ENCODE results near the gene BASP1. TPM values are rescaled to one million over a fixed set of nuclear protein-coding genes. Genes with fewer than 3 reads are reported as not detected.
"Not testable (repeated sequence)": the region's sequence is repeated elsewhere in the genome, so short reads cannot be mapped to it uniquely, and the experiment has no call there.

The BASP1 gene
- total RNA-seq, 1 donor from 2014 or later: 69.1 TPM

- Histone ChIP-seq H3K27ac (peak overlapping the region; percentile 38 to 44), H3K36me3 (no peaks in the 10 kb centered on the region), H3K27me3 (no peaks in the 10 kb centered on the region), H3K4me3 (no peak overlapping the region), H3K4me1 (peaks cover 5 to 37% of the 10 kb centered on the region in 2 donors), H3K9me3 (no peaks in the 10 kb centered on the region)
- peak in 1 of 2 donors; percentile 79 for DNase-seq (ENCODE audit: low spot score in 2 of 2)
- no peak for TF ChIP-seq CTCF (IDR thresholded peaks at IDR 0.05)
- intact Hi-C loops (cut with DNase I): loop anchor here (2.0 to 5.0 kb wide), 2 partner anchors 55 to 84 kb away; no protein-coding TSS in a partner anchor
Measured at GRCh38 chr5:17302604-17303003, 85.2 kb downstream of the BASP1 start.

GRCh38 chr5:17304282-17304681, 86.9 kb downstream of the BASP1 start:
- Histone ChIP-seq H3K4me1 (peaks cover 5 to 37% of the 10 kb centered on the region in 2 donors), H3K27ac (no peak overlapping the region), H3K36me3 (no peaks in the 10 kb centered on the region), H3K27me3 (no peaks in the 10 kb centered on the region), H3K4me3 (no peak overlapping the region), H3K9me3 (no peaks in the 10 kb centered on the region)
- no peak for DNase-seq (ENCODE audit: low spot score in 2 of 2)
- TF ChIP-seq CTCF (IDR thresholded peaks at IDR 0.05): no peak
- intact Hi-C loops (cut with DNase I): loop anchor here (5.0 kb wide), 1 partner anchor 57 kb away; no protein-coding TSS in a partner anchor

GRCh38 chr5:17305017-17305416, 87.6 kb downstream of the BASP1 start:
- Histone ChIP-seq H3K27ac (peak overlapping the region; percentile 46 to 76), H3K4me1 (peaks cover 5 to 37% of the 10 kb centered on the region in 2 donors), H3K4me3 (no peak overlapping the region), H3K27me3 (no peaks in the 10 kb centered on the region), H3K36me3 (no peaks in the 10 kb centered on the region), H3K9me3 (no peaks in the 10 kb centered on the region)
- no peak for TF ChIP-seq CTCF (IDR thresholded peaks at IDR 0.05)
- intact Hi-C loops (cut with DNase I): no loop called here
- no peak for DNase-seq (ENCODE audit: low spot score in 2 of 2)

GRCh38 chr5:17305964-17306725, 88.7 kb downstream of the BASP1 start:
- TF ChIP-seq CTCF (IDR thresholded peaks at IDR 0.05): no peak
- Histone ChIP-seq H3K27ac (peak overlapping the region; percentile 42 to 76), H3K4me3 (peak overlapping the region in 1 of 2 donors; percentile 14), H3K27me3 (no peaks in the 10 kb centered on the region), H3K4me1 (peaks cover 5 to 37% of the 10 kb centered on the region in 2 donors), H3K36me3 (no peaks in the 10 kb centered on the region), H3K9me3 (no peaks in the 10 kb centered on the region)
- intact Hi-C loops (cut with DNase I): no loop called here
- DNase-seq (ENCODE audit: low spot score in 2 of 2): peak in 1 of 2 donors; percentile 81

- no peaks in the 10 kb centered on the region for H3K9me3 ChIP-seq
- H3K27ac ChIP-seq: peak overlapping the region; percentile 42 to 76
- H3K4me3 ChIP-seq: no peak overlapping the region
- H3K27me3 ChIP-seq: no peaks in the 10 kb centered on the region
- peaks cover 5 to 36% of the 10 kb centered on the region in 2 donors for H3K4me1 ChIP-seq
- no peaks in the 10 kb centered on the region for H3K36me3 ChIP-seq
- intact Hi-C loops (cut with DNase I): no loop called here
- DNase-seq (ENCODE audit: low spot score in 2 of 2): no peak
- TF ChIP-seq CTCF (IDR thresholded peaks at IDR 0.05): no peak
Measured at GRCh38 chr5:17306726-17307091, 89.3 kb downstream of the BASP1 start.

- intact Hi-C loops (cut with DNase I); H3K27ac ChIP-seq; H3K36me3 ChIP-seq; DNase-seq (ENCODE audit: low spot score in 2 of 2); H3K4me3 ChIP-seq; H3K27me3 ChIP-seq; H3K9me3 ChIP-seq: not testable (repeated sequence)
- H3K4me1 ChIP-seq: peaks cover 5 to 29% of the 10 kb centered on the region in 2 donors
Measured at GRCh38 chr5:17307440-17307839, 90.0 kb downstream of the BASP1 start.

Measured in ascending aorta (tissue), 2 donors.